HL-60 (cell line): Measurements from ENCODE around the gene HOXB6.

Experiments
- DNase-seq, 2 experiments: peaks; one replicate each; pipeline ENCODE4 v3.0.0-alpha.2; 2010 to 2020; ENCODE audit warnings: low read depth in 1 of 2, low spot score in 1 of 2
- H3K27ac ChIP-seq: fragments of 250-450 bp; sonication (Bioruptor Pico); replicated peaks from 2 replicates; pipeline ENCODE4 v1.5.1; 2020; ENCODE audit warnings: mild to moderate bottlenecking, moderate library complexity
- H3K27me3 ChIP-seq: fragments of 250-450 bp; sonication (Bioruptor Pico); 2 replicates; pipeline ENCODE4 v1.5.1; 2021; ENCODE audit warnings: mild to moderate bottlenecking, moderate library complexity; ENCODE audit not compliant: insufficient read depth, poor library complexity, severe bottlenecking
- H3K4me3 ChIP-seq: replicated peaks from 2 replicates; pipeline ENCODE4 v1.5.1; 2011; ENCODE audit warnings: mild to moderate bottlenecking, control low read depth, low read length; ENCODE audit not compliant: insufficient read depth
- CTCF ChIP-seq: IDR thresholded peaks from one replicate; pipeline ENCODE4 v1.5.1; 2011; ENCODE audit warnings: low read length, control low read depth, inconsistent platforms; ENCODE audit not compliant: insufficient read depth
- GABPA ChIP-seq: IDR thresholded peaks from 2 replicates; pipeline ENCODE4 v1.6.1; 2012; ENCODE audit warnings: low read depth
- POLR2AphosphoS5 ChIP-seq: IDR thresholded peaks from 2 replicates; pipeline ENCODE4 v1.6.1; 2012; ENCODE audit warnings: low read depth
- REST ChIP-seq: IDR thresholded peaks from 2 replicates; pipeline ENCODE4 v1.6.1; 2012; ENCODE audit warnings: low read depth; ENCODE audit not compliant: insufficient replicate concordance
- SPI1 ChIP-seq: IDR thresholded peaks from 2 replicates; pipeline ENCODE4 v1.6.1; 2012; ENCODE audit warnings: low read depth, mild to moderate bottlenecking, borderline replicate concordance

HOXB6 gene

GRCh38 chr17:48579471-48579759, 25.4 kb downstream of the HOXB6 start:
- no peak for TF ChIP-seq POLR2AphosphoS5
- TF ChIP-seq SPI1 = no peak
- TF ChIP-seq REST = no peak
- no peak for TF ChIP-seq CTCF
- TF ChIP-seq GABPA = no peak
- peaks cover 91% of the 10 kb centered on the region for H3K27me3 ChIP-seq
- no peak for DNase-seq

GRCh38 chr17:48578616-48579470, 25.9 kb downstream of the HOXB6 start:
- TF ChIP-seq SPI1 (no peak), POLR2AphosphoS5 (no peak), GABPA (no peak), CTCF (no peak), REST (no peak)
- DNase-seq = no peak
- no peak overlapping the region for H3K27ac ChIP-seq
- H3K4me3 ChIP-seq = no peak overlapping the region
- H3K27me3 ChIP-seq = peaks cover 91% of the 10 kb centered on the region

More at GRCh38 chr17:48579471-48579759, 25.4 kb downstream of the HOXB6 start:
- no peak overlapping the region for H3K27ac ChIP-seq
- H3K4me3 ChIP-seq = no peak overlapping the region

- Histone ChIP-seq H3K27ac (no peak within 1 kb of the TSS), H3K27me3 (peaks cover 89% of the 10 kb centered on the region), H3K4me3 (no peak within 1 kb of the TSS)
- TF ChIP-seq CTCF = no peak
- TF ChIP-seq SPI1 = no peak
- no peak for TF ChIP-seq GABPA
- no peak for TF ChIP-seq REST
- no peak for TF ChIP-seq POLR2AphosphoS5
- DNase-seq = no peak
Measured at GRCh38 chr17:48577946-48578615, 26.7 kb downstream of the HOXB6 start, which contains the start of gene HOXB4. Gene HOXB4 (minus strand): TSS chr17:48578350. CDS start chr17:48578319, 31 bp downstream.
